Hepatocyte (in vitro differentiated cells): ENCODE data around the gene GATA2.
A peak's percentile ranks its signal among the peaks of the same experiment; 100 is the strongest.

Experiments used
- EZH2 ChIP-seq: fragments of 200-600 bp; sonication (generic); IDR thresholded peaks from 2 replicates; pipeline ENCODE4 v1.6.1; 2016; ENCODE audit warnings: antibody characterized with exemption, mild to moderate bottlenecking, borderline replicate concordance
- EZH2phosphoT487 ChIP-seq: fragments of 200-600 bp; sonication (generic); IDR thresholded peaks from one replicate; pipeline ENCODE4 v1.6.1; 2018; ENCODE audit warnings: antibody characterized with exemption, mild to moderate bottlenecking, low read depth, moderate library complexity; ENCODE audit not compliant: unreplicated experiment, severe bottlenecking
- TF ChIP-seq, protein P1 (sequence below): fragments of 200-600 bp; sonication (generic); IDR thresholded peaks from 2 replicates; pipeline ENCODE4 v1.5.1; 2016; ENCODE audit warnings: antibody characterized with exemption, mild to moderate bottlenecking; ENCODE audit not compliant: poor library complexity

GRCh38 chr3:128486681-128487537 lies 6.1 kb downstream of the GATA2 start:
- TF ChIP-seq, protein P1, sequence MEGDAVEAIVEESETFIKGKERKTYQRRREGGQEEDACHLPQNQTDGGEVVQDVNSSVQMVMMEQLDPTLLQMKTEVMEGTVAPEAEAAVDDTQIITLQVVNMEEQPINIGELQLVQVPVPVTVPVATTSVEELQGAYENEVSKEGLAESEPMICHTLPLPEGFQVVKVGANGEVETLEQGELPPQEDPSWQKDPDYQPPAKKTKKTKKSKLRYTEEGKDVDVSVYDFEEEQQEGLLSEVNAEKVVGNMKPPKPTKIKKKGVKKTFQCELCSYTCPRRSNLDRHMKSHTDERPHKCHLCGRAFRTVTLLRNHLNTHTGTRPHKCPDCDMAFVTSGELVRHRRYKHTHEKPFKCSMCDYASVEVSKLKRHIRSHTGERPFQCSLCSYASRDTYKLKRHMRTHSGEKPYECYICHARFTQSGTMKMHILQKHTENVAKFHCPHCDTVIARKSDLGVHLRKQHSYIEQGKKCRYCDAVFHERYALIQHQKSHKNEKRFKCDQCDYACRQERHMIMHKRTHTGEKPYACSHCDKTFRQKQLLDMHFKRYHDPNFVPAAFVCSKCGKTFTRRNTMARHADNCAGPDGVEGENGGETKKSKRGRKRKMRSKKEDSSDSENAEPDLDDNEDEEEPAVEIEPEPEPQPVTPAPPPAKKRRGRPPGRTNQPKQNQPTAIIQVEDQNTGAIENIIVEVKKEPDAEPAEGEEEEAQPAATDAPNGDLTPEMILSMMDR = peak; percentile 3
- TF ChIP-seq EZH2 = peak; percentile 96
- peak; percentile 23 for TF ChIP-seq EZH2phosphoT487
